Activated naive CD4-positive, alpha-beta T cell treated with anti-CD3 and anti-CD28 coated beads, Interleukin-2, amount 10 ng/mL, durations not matched to agents 7 days and 5 days (primary cell): ENCODE measurements around the gene DAGLA.

ENCODE experiments used
- CTCF ChIA-PET: fragments of 350-600 bp; sonication (Branson Sonifier 250); formaldehyde crosslinking; loops from one replicate; lab custom pipeline; 2021; ENCODE audit warnings: antibody characterized with exemption; lab: Charles Lee
- DNase-seq: peaks from one replicate; pipeline ENCODE4 v3.0.0-alpha.2; 2020
- H3K27ac Mint-ChIP-seq: one replicate; pipeline ENCODE4 v1.8.0; 2021; ENCODE audit warnings: mild to moderate bottlenecking, moderate library complexity, mixed read lengths
- H3K27me3 Mint-ChIP-seq: one replicate; pipeline ENCODE4 v1.8.0; 2021; ENCODE audit warnings: mild to moderate bottlenecking, mixed read lengths
- H3K36me3 Mint-ChIP-seq: one replicate; pipeline ENCODE4 v1.8.0; 2021; ENCODE audit warnings: mixed read lengths
- H3K4me1 Mint-ChIP-seq: one replicate; pipeline ENCODE4 v1.8.0; 2021; ENCODE audit warnings: mixed read lengths
- H3K4me3 Mint-ChIP-seq: one replicate; pipeline ENCODE4 v1.8.0; 2021; ENCODE audit warnings: mild to moderate bottlenecking, moderate library complexity, mixed read lengths
- H3K9me3 Mint-ChIP-seq: one replicate; pipeline ENCODE4 v1.8.0; 2021; ENCODE audit warnings: mixed read lengths

DAGLA gene

DNA sequence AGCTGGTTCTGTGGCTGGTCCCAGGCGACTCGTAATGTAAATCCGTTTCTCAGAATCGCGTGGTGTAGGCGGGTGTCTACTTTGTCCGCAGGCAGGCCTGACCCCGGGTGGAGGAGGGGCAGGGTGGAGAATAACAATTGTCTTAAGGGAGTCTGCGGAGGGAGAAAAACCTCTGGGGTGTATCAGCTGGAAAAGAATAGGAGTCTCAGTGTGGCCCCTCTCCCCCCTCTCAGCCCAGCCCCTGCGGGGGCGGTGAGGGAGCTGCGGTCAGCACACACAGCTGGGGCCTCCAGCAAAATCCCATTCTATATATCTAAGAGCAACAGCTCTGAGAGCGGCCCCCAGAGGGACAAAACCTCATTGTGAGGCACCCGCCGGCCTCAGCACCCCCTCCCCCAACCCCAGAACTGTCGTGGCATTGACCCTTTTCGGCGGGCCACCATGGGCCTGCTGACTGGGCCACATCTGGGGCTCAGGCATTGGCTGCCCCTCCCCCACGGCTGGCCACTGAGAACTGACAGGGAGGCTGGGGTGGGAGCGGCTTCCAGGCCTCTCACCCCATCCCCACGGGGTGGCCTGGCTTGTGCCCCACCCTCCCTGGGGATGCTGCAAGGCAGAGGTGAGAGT is 69.5 kb downstream of the DAGLA start:
- no peaks in the 10 kb centered on the region for H3K36me3 Mint-ChIP-seq
- H3K4me3 Mint-ChIP-seq, result no peak overlapping the region
- H3K27ac Mint-ChIP-seq, result no peak overlapping the region
- peaks cover 10% of the 10 kb centered on the region for H3K4me1 Mint-ChIP-seq
- no peak for DNase-seq
- CTCF ChIA-PET, result interaction anchor here (0.7 to 3.5 kb wide), 9 partner anchors 16 to 358 kb away, joined by 3 to 27 read pairs (median 4); no protein-coding TSS in a partner anchor
- H3K9me3 Mint-ChIP-seq, result no peaks in the 10 kb centered on the region
- peaks cover 65% of the 10 kb centered on the region for H3K27me3 Mint-ChIP-seq

DNA sequence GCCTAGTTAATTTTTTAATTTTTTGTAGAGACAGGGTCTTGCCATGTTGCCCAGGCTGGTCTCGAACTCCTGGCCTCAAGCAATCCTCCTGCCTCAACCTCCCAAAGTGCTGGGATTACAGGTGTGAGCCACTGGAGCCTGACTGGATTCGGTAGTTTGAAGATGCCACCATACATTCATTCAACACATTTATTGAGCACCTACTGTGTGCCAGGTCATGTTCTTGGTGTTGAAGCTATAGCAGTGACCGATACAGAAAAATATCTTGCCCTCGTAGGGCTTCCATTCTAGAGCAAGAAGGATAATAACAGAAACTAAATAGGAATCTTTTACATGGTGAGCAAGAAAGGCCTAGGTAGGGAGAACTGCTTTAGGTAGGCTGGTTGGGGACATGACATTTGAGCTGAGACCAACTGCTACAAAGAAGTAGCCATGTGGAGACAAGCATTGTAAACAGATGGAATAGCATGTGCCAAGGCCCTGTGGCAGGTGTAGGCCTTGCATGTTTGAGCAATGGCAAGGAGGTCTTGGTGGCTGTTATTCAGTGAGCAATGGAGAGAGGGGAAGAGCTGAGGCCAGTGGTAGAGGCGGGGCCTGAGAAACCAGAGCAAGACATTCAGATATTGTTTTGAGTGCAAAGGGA is 70.6 kb downstream of the DAGLA start:
- CTCF ChIA-PET, result interaction anchor here (0.9 to 2.2 kb wide), 4 partner anchors 17 to 357 kb away, joined by 4 to 10 read pairs (median 8); no protein-coding TSS in a partner anchor
- Mint-ChIP-seq H3K27me3 (peaks cover 65% of the 10 kb centered on the region), H3K4me3 (no peak overlapping the region), H3K27ac (no peak overlapping the region), H3K36me3 (no peaks in the 10 kb centered on the region), H3K4me1 (peaks cover 13% of the 10 kb centered on the region), H3K9me3 (no peaks in the 10 kb centered on the region)
- DNase-seq, result no peak

- Mint-ChIP-seq H3K9me3 (no peaks in the 10 kb centered on the region), H3K4me3 (no peak overlapping the region), H3K36me3 (no peaks in the 10 kb centered on the region), H3K27ac (no peak overlapping the region), H3K4me1 (peaks cover 20% of the 10 kb centered on the region), H3K27me3 (peaks cover 65% of the 10 kb centered on the region)
- DNase-seq, result no peak
- CTCF ChIA-PET, result interaction anchor here (0.9 to 2.2 kb wide), 3 partner anchors 18 to 357 kb away, joined by 4 to 8 read pairs (median 7); no protein-coding TSS in a partner anchor
These were observed 71.2 kb downstream of the DAGLA start for GRCh38 chr11:61751384-61751783.

DNA sequence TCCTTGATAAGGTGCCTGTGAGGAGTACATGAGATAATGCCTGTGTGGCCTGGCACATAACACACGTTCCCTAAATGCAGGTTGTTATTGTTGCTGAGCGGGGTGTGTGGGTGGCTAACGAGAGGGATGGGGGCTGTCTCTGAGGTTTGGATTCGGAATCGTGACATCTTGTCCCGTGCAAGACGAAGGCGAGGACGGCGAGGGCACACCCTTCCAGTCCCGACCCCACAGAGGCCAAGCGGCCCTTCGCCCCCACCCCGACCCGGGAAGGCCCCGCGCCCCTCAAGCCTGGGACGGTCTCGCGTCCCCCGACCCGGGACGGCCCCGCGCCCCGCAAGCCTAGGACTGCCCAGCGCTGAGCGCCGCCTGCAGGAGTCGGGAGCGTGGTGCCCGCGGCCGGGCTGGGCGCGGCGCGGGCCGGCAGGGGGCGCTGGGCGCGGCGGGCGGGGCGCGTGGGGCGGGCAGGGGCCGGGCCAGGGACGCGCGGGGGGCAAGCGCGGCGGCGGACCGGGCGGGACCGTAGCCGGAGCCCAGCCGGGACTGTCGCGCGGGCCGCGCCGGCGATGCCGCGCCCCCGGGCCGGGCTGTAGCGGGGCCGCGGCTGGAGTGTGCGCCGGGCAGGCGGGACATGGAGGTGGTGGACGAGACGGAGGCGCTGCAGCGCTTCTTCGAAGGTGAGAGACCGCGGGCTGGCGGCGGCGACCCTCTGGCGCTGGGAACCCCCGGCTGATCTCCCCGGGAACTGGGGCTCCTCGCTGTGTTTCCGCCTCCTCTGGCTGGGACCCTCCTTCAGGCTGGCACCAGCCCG is 72.1 kb downstream of the DAGLA start, which contains the start of gene MYRF:
TSS of gene MYRF (plus strand) at position 520 of the 808 bp plus-strand sequence. CDS start at position 629, 109 bp downstream.
- H3K4me3 Mint-ChIP-seq, result peak within 1 kb of the TSS; percentile 59
- peaks cover 65% of the 10 kb centered on the region for H3K27me3 Mint-ChIP-seq
- H3K27ac Mint-ChIP-seq, result no peak within 1 kb of the TSS
- no peaks in the 10 kb centered on the region for H3K36me3 Mint-ChIP-seq
- peaks cover 23% of the 10 kb centered on the region for H3K4me1 Mint-ChIP-seq
- CTCF ChIA-PET, result interaction anchor here (1.0 to 1.6 kb wide), 3 partner anchors 20 to 357 kb away, joined by 3 read pairs; no protein-coding TSS in a partner anchor
- peak; percentile 68 for DNase-seq
- no peaks in the 10 kb centered on the region for H3K9me3 Mint-ChIP-seq

DNA sequence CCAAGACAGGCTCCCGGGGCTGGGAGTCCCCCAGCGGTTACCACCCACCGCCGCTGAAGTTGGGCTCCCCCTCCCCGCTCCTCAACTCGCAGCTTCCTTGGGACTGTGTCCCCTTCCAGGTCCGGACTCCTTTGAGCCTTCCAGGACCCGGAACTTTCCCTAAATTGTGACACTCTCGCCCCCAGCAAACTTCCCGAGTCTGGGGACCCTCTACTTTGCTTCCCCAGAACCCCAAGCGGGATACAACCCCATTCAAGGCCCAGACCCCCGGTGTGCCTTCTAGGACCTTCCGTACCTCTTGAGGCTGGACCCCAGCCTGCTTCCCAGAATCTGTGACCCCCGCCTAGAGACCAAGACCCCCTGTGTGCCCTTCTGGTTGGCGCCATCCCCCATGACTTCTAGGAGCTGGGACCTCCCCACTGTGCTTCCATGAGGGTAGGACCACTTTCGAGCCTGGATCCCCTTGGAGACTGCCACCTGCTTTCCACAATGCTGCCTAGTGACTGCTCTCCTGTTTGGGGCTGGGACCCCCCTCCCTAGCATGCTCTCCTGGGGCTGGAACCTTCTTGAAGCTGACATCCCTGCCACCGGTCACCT is 72.8 kb downstream of the DAGLA start:
- H3K27ac Mint-ChIP-seq, result no peak overlapping the region
- no peaks in the 10 kb centered on the region for H3K36me3 Mint-ChIP-seq
- H3K9me3 Mint-ChIP-seq, result no peaks in the 10 kb centered on the region
- peaks cover 23% of the 10 kb centered on the region for H3K4me1 Mint-ChIP-seq
- peaks cover 65% of the 10 kb centered on the region for H3K27me3 Mint-ChIP-seq
- no peak for DNase-seq
- CTCF ChIA-PET, result interaction anchor here (0.6 to 1.6 kb wide), 4 partner anchors 19 to 498 kb away, joined by 3 read pairs; no protein-coding TSS in a partner anchor
- peak overlapping the region; percentile 51 for H3K4me3 Mint-ChIP-seq

GRCh38 chr11:61753672-61754071 is 73.5 kb downstream of the DAGLA start:
- Mint-ChIP-seq H3K27ac (peak overlapping the region; percentile 3), H3K36me3 (no peaks in the 10 kb centered on the region), H3K4me1 (peaks cover 23% of the 10 kb centered on the region), H3K9me3 (no peaks in the 10 kb centered on the region), H3K4me3 (peak overlapping the region; percentile 4), H3K27me3 (peaks cover 60% of the 10 kb centered on the region)
- DNase-seq, result no peak
- CTCF ChIA-PET, result interaction anchor here (0.6 to 1.6 kb wide), 4 partner anchors 19 to 499 kb away, joined by 3 read pairs; no protein-coding TSS in a partner anchor

GRCh38 chr11:61754534-61755482 is 74.6 kb downstream of the DAGLA start:
- Mint-ChIP-seq H3K27me3 (peaks cover 49% of the 10 kb centered on the region), H3K27ac (no peak overlapping the region), H3K4me3 (no peak overlapping the region), H3K4me1 (peaks cover 23% of the 10 kb centered on the region), H3K9me3 (no peaks in the 10 kb centered on the region), H3K36me3 (no peaks in the 10 kb centered on the region)
- no peak for DNase-seq
- CTCF ChIA-PET, result no interaction called here

GRCh38 chr11:61756147-61756451 is 75.9 kb downstream of the DAGLA start:
- Mint-ChIP-seq H3K27ac (no peak overlapping the region), H3K9me3 (no peaks in the 10 kb centered on the region), H3K36me3 (no peaks in the 10 kb centered on the region), H3K27me3 (peaks cover 43% of the 10 kb centered on the region), H3K4me1 (peaks cover 23% of the 10 kb centered on the region), H3K4me3 (no peak overlapping the region)
- CTCF ChIA-PET, result no interaction called here
- no peak for DNase-seq

DNA sequence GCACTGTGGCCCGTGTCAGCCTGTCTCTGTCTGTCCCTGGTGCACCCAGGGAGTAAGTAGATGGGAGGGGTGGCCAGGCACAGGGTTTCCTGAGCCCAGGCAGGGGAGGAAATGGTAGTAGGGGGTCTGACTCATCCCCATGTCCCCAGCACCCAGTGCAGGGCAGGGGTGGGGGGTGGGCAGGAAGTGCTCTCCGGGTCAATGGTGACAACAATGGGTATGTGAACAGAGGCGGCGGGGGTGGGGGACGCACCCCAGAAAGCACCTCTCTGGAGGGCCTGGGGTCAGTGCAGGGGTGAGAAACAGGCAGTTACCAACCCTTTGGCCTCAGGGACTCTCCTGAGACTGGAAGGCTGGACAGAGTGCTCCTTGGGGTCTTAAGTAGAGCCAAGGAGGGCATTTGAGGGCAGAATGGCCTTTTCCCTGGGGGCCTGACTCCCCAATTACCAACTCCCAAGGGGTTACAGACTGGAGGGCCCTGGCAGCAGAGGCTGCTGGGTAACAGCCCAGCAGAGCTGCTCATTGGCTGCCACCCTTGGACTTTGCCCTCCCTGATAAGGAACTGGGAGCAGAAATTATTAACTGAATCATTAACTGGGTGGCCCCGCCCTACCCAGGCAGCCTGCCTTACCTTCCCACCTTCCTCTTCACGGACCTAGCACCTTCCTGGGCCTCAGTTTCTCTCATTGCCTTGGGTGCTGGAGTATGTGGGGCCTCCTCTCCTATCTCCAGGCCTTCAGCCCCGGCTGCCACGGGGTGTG is 76.4 kb downstream of the DAGLA start:
- CTCF ChIA-PET, result no interaction called here
- Mint-ChIP-seq H3K36me3 (no peaks in the 10 kb centered on the region), H3K9me3 (no peaks in the 10 kb centered on the region), H3K4me1 (peaks cover 23% of the 10 kb centered on the region), H3K27ac (no peak overlapping the region), H3K4me3 (no peak overlapping the region), H3K27me3 (peaks cover 39% of the 10 kb centered on the region)
- DNase-seq, result peak; percentile 48

- Mint-ChIP-seq H3K27me3 (peaks cover 40% of the 10 kb centered on the region), H3K4me3 (no peak overlapping the region), H3K27ac (no peak overlapping the region), H3K36me3 (no peaks in the 10 kb centered on the region), H3K4me1 (peaks cover 21% of the 10 kb centered on the region), H3K9me3 (no peaks in the 10 kb centered on the region)
- CTCF ChIA-PET, result no interaction called here
- DNase-seq, result no peak
These were observed 77.1 kb downstream of the DAGLA start for GRCh38 chr11:61757213-61757862.

- peaks cover 8% of the 10 kb centered on the region for H3K4me1 Mint-ChIP-seq
- no peak for DNase-seq
- H3K27me3 Mint-ChIP-seq, result peaks cover 24% of the 10 kb centered on the region
- no peaks in the 10 kb centered on the region for H3K36me3 Mint-ChIP-seq
- CTCF ChIA-PET, result no interaction called here
- no peaks in the 10 kb centered on the region for H3K9me3 Mint-ChIP-seq
- no peak overlapping the region for H3K4me3 Mint-ChIP-seq
- H3K27ac Mint-ChIP-seq, result no peak overlapping the region
These were observed 80.8 kb downstream of the DAGLA start for GRCh38 chr11:61760946-61761345.
